Loucy (cell line): ENCODE results near the gene MMP7.

Source experiments
- H2AFZ ChIP-seq: fragments of 200-600 bp; sonication (generic); 2 replicates; pipeline ENCODE4 v1.6.0; 2016; ENCODE audit warnings: antibody characterized with exemption, mild to moderate bottlenecking, low read length, moderate library complexity
- H3F3A ChIP-seq: fragments of 200-600 bp; 2 replicates; pipeline ENCODE4 v1.6.0; 2016; ENCODE audit warnings: antibody characterized with exemption, low read depth, mild to moderate bottlenecking
- H3K27me3 ChIP-seq: fragments of 200-600 bp; sonication (generic); 2 replicates; pipeline ENCODE4 v1.6.1; 2014; ENCODE audit warnings: low read length, mild to moderate bottlenecking; ENCODE audit not compliant: insufficient read depth, poor library complexity, severe bottlenecking
- H3K36me3 ChIP-seq: fragments of 200-600 bp; sonication (generic); 2 replicates; pipeline ENCODE4 v1.6.1; 2016; ENCODE audit warnings: low read length; ENCODE audit not compliant: insufficient read depth
- H3K4me1 ChIP-seq: fragments of 200-600 bp; sonication (generic); 2 replicates; pipeline ENCODE4 v1.5.1; 2014; ENCODE audit warnings: low read length, mild to moderate bottlenecking; ENCODE audit not compliant: insufficient read depth, poor library complexity, severe bottlenecking
- H3K4me2 ChIP-seq: fragments of 200-600 bp; sonication (generic); 2 replicates; pipeline ENCODE4 v1.6.0; 2014; ENCODE audit warnings: antibody characterized with exemption, low read length, low read depth, mild to moderate bottlenecking; ENCODE audit not compliant: poor library complexity, severe bottlenecking
- H3K4me3 ChIP-seq: fragments of 200-600 bp; sonication (generic); 2 replicates; pipeline ENCODE4 v1.5.1; 2014; ENCODE audit warnings: low read length, mild to moderate bottlenecking, mixed read lengths; ENCODE audit not compliant: poor library complexity, severe bottlenecking
- H3K79me2 ChIP-seq: fragments of 200-600 bp; sonication (generic); 2 replicates; pipeline ENCODE4 v1.6.1; 2014; ENCODE audit warnings: low read length; ENCODE audit not compliant: insufficient read depth
- H3K9ac ChIP-seq: fragments of 200-600 bp; sonication (generic); 2 replicates; pipeline ENCODE4 v1.6.0; 2014; ENCODE audit warnings: mild to moderate bottlenecking, low read depth, low read length, moderate library complexity; ENCODE audit not compliant: poor library complexity, severe bottlenecking
- H3K9me2 ChIP-seq: fragments of 200-600 bp; sonication (generic); replicated peaks from 2 replicates; pipeline ENCODE4 v1.6.1; 2016; ENCODE audit warnings: low read depth, low read length, mixed read lengths
- H3K9me3 ChIP-seq: fragments of 200-600 bp; sonication (generic); 2 replicates; pipeline ENCODE4 v1.6.1; 2014; ENCODE audit warnings: mild to moderate bottlenecking, antibody characterized with exemption, low read length, low read depth; ENCODE audit not compliant: insufficient read depth
- H4K20me1 ChIP-seq: fragments of 200-600 bp; sonication (generic); 2 replicates; pipeline ENCODE4 v1.6.0; 2014; ENCODE audit warnings: antibody characterized with exemption, low read length, mild to moderate bottlenecking; ENCODE audit not compliant: insufficient read depth, poor library complexity, severe bottlenecking
- EZH2phosphoT487 ChIP-seq: fragments of 200-600 bp; IDR thresholded peaks from 2 replicates; pipeline ENCODE4 v1.6.1; 2018; ENCODE audit warnings: antibody characterized with exemption, mild to moderate bottlenecking, moderate library complexity, borderline replicate concordance
- TF ChIP-seq, protein P1 (sequence below): fragments of 200-600 bp; sonication (generic); conservative IDR thresholded peaks from 2 replicates; pipeline ENCODE4 v1.5.1; 2014; ENCODE audit warnings: mild to moderate bottlenecking, antibody characterized with exemption, low read length

The MMP7 gene

DNA sequence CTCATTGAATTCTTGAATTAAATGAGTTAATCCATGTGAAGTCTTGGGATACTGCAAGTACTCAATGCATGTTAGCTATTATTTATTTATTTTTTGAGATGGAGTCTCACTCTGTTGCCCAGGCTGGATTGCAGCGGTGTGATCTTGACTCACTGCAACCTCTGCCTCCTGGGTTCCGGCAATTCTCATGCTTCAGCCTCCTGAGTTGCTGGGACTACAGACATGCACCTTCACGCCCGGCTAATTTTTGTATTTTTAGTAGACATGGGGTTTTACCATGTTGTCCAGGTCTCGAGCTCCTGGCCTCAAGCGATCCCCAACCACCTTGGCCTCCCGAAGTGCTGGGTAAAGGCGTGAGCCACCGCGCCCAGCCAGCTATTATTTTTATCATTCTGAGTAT, 9.4 kb downstream of the MMP7 start:
- Histone ChIP-seq H3K4me3 (no peak overlapping the region), H3K79me2 (no peaks in the 10 kb centered on the region), H4K20me1 (no peaks in the 10 kb centered on the region), H3F3A (no peaks in the 10 kb centered on the region), H3K9me2 (no peaks in the 10 kb centered on the region), H3K27me3 (no peaks in the 10 kb centered on the region), H3K9ac (no peak overlapping the region), H3K4me1 (peaks cover 17% of the 10 kb centered on the region), H3K4me2 (no peak overlapping the region), H3K36me3 (no peaks in the 10 kb centered on the region), H3K9me3 (no peaks in the 10 kb centered on the region), H2AFZ (no peak overlapping the region)
- no peak for TF ChIP-seq EZH2phosphoT487
- TF ChIP-seq, protein P1, sequence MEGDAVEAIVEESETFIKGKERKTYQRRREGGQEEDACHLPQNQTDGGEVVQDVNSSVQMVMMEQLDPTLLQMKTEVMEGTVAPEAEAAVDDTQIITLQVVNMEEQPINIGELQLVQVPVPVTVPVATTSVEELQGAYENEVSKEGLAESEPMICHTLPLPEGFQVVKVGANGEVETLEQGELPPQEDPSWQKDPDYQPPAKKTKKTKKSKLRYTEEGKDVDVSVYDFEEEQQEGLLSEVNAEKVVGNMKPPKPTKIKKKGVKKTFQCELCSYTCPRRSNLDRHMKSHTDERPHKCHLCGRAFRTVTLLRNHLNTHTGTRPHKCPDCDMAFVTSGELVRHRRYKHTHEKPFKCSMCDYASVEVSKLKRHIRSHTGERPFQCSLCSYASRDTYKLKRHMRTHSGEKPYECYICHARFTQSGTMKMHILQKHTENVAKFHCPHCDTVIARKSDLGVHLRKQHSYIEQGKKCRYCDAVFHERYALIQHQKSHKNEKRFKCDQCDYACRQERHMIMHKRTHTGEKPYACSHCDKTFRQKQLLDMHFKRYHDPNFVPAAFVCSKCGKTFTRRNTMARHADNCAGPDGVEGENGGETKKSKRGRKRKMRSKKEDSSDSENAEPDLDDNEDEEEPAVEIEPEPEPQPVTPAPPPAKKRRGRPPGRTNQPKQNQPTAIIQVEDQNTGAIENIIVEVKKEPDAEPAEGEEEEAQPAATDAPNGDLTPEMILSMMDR, result no peak

DNA sequence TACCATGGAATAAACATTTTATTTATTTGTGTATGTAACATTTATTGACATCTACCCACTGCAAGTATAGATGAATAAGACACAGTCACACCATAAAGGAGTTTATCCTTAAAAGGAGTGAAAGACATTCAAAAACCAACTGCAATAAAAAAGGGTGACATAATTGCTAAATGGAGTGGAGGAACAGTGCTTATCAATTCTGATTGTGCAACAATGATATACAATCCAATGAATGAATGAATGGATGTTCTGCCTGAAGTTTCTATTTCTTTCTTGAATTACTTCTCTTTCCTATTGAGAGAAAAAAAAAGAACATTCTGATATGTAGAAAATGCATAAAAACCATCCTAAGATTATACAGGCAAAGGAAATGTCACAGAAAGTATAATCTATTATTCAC, 10.0 kb downstream of the MMP7 start:
- H3K79me2 ChIP-seq, result no peaks in the 10 kb centered on the region
- no peak overlapping the region for H3K9ac ChIP-seq
- TF ChIP-seq EZH2phosphoT487, result no peak
- TF ChIP-seq, protein P1, result no peak
- no peaks in the 10 kb centered on the region for H3K9me3 ChIP-seq
- H3K4me3 ChIP-seq, result no peak overlapping the region
- H2AFZ ChIP-seq, result no peak overlapping the region
- H3K4me2 ChIP-seq, result no peak overlapping the region
- no peaks in the 10 kb centered on the region for H3K9me2 ChIP-seq
- peaks cover 14% of the 10 kb centered on the region for H3K4me1 ChIP-seq
- no peaks in the 10 kb centered on the region for H4K20me1 ChIP-seq
- no peaks in the 10 kb centered on the region for H3K36me3 ChIP-seq
- no peaks in the 10 kb centered on the region for H3K27me3 ChIP-seq
- no peaks in the 10 kb centered on the region for H3F3A ChIP-seq

DNA sequence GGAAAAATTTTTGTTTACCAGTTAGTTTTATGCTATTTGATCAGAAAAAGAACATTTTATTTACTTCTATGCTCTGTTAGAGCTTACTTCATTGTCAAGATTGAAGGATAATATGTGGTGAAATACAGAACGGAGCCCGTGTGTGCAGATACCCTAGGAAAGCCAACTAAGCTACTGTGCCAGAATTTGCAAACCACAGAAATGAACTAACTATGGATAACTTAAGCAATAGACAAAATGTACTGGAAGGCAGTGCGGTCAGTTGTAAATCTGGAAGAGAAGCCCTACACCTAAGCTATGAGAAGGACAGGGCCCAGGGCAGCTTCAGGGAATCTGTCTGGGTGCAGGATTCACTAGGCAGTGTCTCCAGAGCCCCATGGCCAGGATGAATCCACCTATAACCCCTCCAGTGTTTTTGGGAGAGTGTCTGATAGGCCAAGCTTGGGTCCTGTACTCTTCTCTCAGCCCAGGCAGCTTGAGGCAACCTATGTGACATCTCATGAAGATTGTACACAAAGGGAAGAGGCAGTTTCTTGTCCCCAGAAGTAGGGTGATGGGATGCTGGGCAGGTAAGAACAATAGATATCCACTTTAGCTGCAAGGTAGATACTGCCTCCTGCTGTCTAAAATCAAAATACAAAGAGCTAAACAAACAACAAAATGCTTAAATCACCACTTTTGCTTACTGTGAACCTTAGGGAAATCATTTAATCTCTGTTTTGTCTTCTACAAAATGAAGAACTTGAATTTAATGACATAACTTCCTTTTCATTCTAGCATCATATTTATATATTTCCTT, 12.1 kb downstream of the MMP7 start:
- H3K79me2 ChIP-seq, result no peaks in the 10 kb centered on the region
- no peaks in the 10 kb centered on the region for H3K9me2 ChIP-seq
- H3K4me1 ChIP-seq, result peaks cover 14% of the 10 kb centered on the region
- no peak overlapping the region for H3K4me2 ChIP-seq
- H3K9ac ChIP-seq, result no peak overlapping the region
- no peaks in the 10 kb centered on the region for H3F3A ChIP-seq
- no peak overlapping the region for H3K4me3 ChIP-seq
- no peak overlapping the region for H2AFZ ChIP-seq
- TF ChIP-seq EZH2phosphoT487, result no peak
- TF ChIP-seq, protein P1, result peak; percentile 58
- no peaks in the 10 kb centered on the region for H3K27me3 ChIP-seq
- H4K20me1 ChIP-seq, result no peaks in the 10 kb centered on the region
- H3K36me3 ChIP-seq, result no peaks in the 10 kb centered on the region
- H3K9me3 ChIP-seq, result no peaks in the 10 kb centered on the region
